Endothelial cell (in vitro differentiated cells): ENCODE measurements around the gene TTC1. TPM values are rescaled to one million over a fixed set of nuclear protein-coding genes. Genes with fewer than 3 reads are reported as not detected.

Experiments
- DNase-seq: peaks from one replicate; pipeline ENCODE4 v3.0.0; 2021; ENCODE audit warnings: low spot score
- H3K27ac Mint-ChIP-seq: one replicate; pipeline ENCODE4 v1.8.0; 2021; ENCODE audit warnings: mixed read lengths, inconsistent platforms; ENCODE audit not compliant: unreplicated experiment
- H3K27me3 Mint-ChIP-seq: one replicate; pipeline ENCODE4 v1.8.0; 2021; ENCODE audit warnings: mild to moderate bottlenecking, moderate library complexity, mixed read lengths, inconsistent platforms; ENCODE audit not compliant: unreplicated experiment
- H3K36me3 Mint-ChIP-seq: one replicate; pipeline ENCODE4 v1.8.0; 2021; ENCODE audit warnings: mild to moderate bottlenecking, low read depth, mixed read lengths, inconsistent platforms; ENCODE audit not compliant: unreplicated experiment
- H3K4me1 Mint-ChIP-seq: one replicate; pipeline ENCODE4 v1.8.0; 2021; ENCODE audit warnings: mild to moderate bottlenecking, mixed read lengths, inconsistent platforms; ENCODE audit not compliant: unreplicated experiment
- H3K4me3 Mint-ChIP-seq: one replicate; pipeline ENCODE4 v1.8.0; 2021; ENCODE audit warnings: mild to moderate bottlenecking, mixed read lengths, inconsistent platforms; ENCODE audit not compliant: unreplicated experiment
- H3K9me3 Mint-ChIP-seq: one replicate; pipeline ENCODE4 v1.8.0; 2021; ENCODE audit warnings: mixed read lengths, inconsistent platforms; ENCODE audit not compliant: unreplicated experiment
- CTCF ChIP-seq: fragments of 200-600 bp; sonication (generic); IDR thresholded peaks from one replicate; pipeline ENCODE4 v1.5.0; 2021; ENCODE audit warnings: antibody characterized with exemption; ENCODE audit not compliant: unreplicated experiment
- total RNA-seq: library from RNA; stranded (reverse); fragmentation: NEBNext Ultra II Directional; extraction: Animal tissue kit (Norgen Biotek cat#: 25700); gene quantifications from one replicate; pipeline ENCODE4 v1.2.1, GENCODE V29; 2021; ENCODE audit not compliant: unreplicated experiment

The TTC1 gene
- total RNA-seq, 1 donor from 2014 or later = 49.8 TPM

- DNase-seq = no peak
- Mint-ChIP-seq H3K36me3 (peaks cover 8% of the 10 kb centered on the region), H3K4me1 (peaks cover 14% of the 10 kb centered on the region), H3K4me3 (no peak overlapping the region), H3K9me3 (no peaks in the 10 kb centered on the region), H3K27ac (no peak overlapping the region), H3K27me3 (peaks cover 2% of the 10 kb centered on the region)
- no peak for TF ChIP-seq CTCF
Measured at GRCh38 chr5:160088805-160089204, 79.9 kb downstream of the TTC1 start.

- no peak for DNase-seq
- H3K27me3 Mint-ChIP-seq = peaks cover 3% of the 10 kb centered on the region
- H3K9me3 Mint-ChIP-seq = no peaks in the 10 kb centered on the region
- H3K4me3 Mint-ChIP-seq = no peak overlapping the region
- no peak overlapping the region for H3K27ac Mint-ChIP-seq
- peaks cover 14% of the 10 kb centered on the region for H3K4me1 Mint-ChIP-seq
- H3K36me3 Mint-ChIP-seq = peaks cover 12% of the 10 kb centered on the region
- TF ChIP-seq CTCF = no peak
Measured at GRCh38 chr5:160089531-160089930, 80.6 kb downstream of the TTC1 start.

GRCh38 chr5:160090059-160090458, 81.1 kb downstream of the TTC1 start:
- Mint-ChIP-seq H3K27me3 (peaks cover 5% of the 10 kb centered on the region), H3K9me3 (no peaks in the 10 kb centered on the region), H3K36me3 (peaks cover 12% of the 10 kb centered on the region), H3K4me3 (no peak overlapping the region), H3K27ac (no peak overlapping the region), H3K4me1 (peaks cover 14% of the 10 kb centered on the region)
- TF ChIP-seq CTCF = no peak
- no peak for DNase-seq

GRCh38 chr5:160092514-160092913, 83.6 kb downstream of the TTC1 start:
- Mint-ChIP-seq H3K9me3 (no peaks in the 10 kb centered on the region), H3K36me3 (peaks cover 12% of the 10 kb centered on the region)

More at GRCh38 chr5:160092514-160092913, 83.6 kb downstream of the TTC1 start:
- H3K4me3 Mint-ChIP-seq = no peak overlapping the region
- no peak for DNase-seq
- peaks cover 5% of the 10 kb centered on the region for H3K27me3 Mint-ChIP-seq
- peaks cover 19% of the 10 kb centered on the region for H3K4me1 Mint-ChIP-seq
- no peak for TF ChIP-seq CTCF
- no peak overlapping the region for H3K27ac Mint-ChIP-seq
